Measurements from ENCODE around the gene DENND5A.

GRCh38 chr11:9121469-9121796, 143.7 kb downstream of the DENND5A start:
- TF ChIP-seq FOXK2 (IDR thresholded peaks at IDR 0.05) (no peak), CREM (IDR thresholded peaks at IDR 0.05; ENCODE audit: low read depth) (no peak), POLR2A (IDR thresholded peaks at IDR 0.05; ENCODE audit: low read depth, low read length) (no peak), KLF5 (IDR thresholded peaks at IDR 0.05; ENCODE audit: partially characterized antibody) (no peak), CTCF (IDR thresholded peaks at IDR 0.05 in 2 of 3, conservative IDR thresholded peaks at IDR 0.05 in 1 of 3; ENCODE audit: control insufficient read depth in 2 of 3, extremely low read depth in 1 of 3, insufficient read depth in 1 of 3, low read depth in 3 of 3, low read length in 3 of 3) (no peak), STAT1 (conservative IDR thresholded peaks at IDR 0.05) (no peak), POLR2AphosphoS5 (IDR thresholded peaks at IDR 0.05; ENCODE audit: low read length) (no peak), GABPA (IDR thresholded peaks at IDR 0.05; ENCODE audit: low read depth) (no peak), USF2 (IDR thresholded peaks at IDR 0.05; ENCODE audit: borderline replicate concordance, low read depth, low read length) (no peak), NKRF (conservative IDR thresholded peaks at IDR 0.05) (no peak), KDM1A (IDR thresholded peaks at IDR 0.05; ENCODE audit: borderline replicate concordance) (no peak), CHD2 (IDR thresholded peaks at IDR 0.05; ENCODE audit: borderline replicate concordance, low read depth, low read length) (no peak), MYC (IDR thresholded peaks at IDR 0.05; ENCODE audit: insufficient read depth, insufficient read length, insufficient replicate concordance, low read length, severe bottlenecking) (no peak)
